HG03520 (cell line): Measurements from ENCODE around the gene ZNF180.
"Not testable (repeated sequence)": the region's sequence is repeated elsewhere in the genome, so short reads cannot be mapped to it uniquely, and the experiment has no call there.

Experiments used
- ATAC-seq: cut with Tn5 transposase; IDR thresholded peaks from one replicate; pipeline ENCODE4 v1.9.1; 2021; ENCODE audit warnings: mild to moderate bottlenecking, moderate library complexity; ENCODE audit not compliant: unreplicated experiment

The ZNF180 gene

DNA sequence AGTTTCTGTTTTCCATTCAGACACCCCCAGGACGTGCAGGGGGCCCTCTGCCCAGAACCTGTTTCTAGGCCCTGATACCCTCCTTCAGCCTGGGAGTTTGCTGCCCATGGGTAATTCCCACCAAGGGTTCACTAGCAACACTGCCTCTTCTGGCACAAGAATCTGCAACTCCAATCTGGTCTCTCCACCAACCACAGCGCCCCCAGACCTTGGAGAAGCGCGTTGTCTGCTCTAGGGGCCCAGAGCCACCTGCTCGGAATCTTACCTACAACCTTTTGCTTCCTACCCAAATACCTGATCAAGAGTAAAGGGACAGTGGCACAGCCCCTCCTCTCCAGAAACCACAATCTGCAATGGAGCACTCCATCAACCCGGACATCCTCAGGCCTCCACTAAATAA, 763 bp downstream of the ZNF180 start:
- no peak for ATAC-seq

DNA sequence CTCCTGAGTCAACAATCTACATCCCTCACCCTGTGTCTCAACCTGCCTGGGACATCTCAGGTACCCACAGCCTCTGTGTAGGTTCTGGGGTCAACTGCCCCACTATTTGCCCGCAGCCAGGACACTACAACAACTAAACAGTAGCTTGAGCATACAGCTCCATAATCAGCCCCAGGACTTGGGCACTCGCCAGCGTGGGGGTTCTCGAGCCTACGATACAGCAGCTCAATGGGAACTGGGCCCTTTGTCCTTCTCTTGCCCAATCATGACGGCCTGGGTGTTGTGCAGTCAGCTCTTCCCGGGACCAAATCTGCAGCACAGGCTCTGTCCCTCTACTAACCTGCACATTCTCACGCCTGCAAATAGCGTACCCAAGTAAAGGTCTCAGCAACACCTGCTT, 1.3 kb downstream of the ZNF180 start:
- no peak for ATAC-seq

GRCh38 chr19:44496711-44497110, 3.6 kb downstream of the ZNF180 start:
- no peak for ATAC-seq

DNA sequence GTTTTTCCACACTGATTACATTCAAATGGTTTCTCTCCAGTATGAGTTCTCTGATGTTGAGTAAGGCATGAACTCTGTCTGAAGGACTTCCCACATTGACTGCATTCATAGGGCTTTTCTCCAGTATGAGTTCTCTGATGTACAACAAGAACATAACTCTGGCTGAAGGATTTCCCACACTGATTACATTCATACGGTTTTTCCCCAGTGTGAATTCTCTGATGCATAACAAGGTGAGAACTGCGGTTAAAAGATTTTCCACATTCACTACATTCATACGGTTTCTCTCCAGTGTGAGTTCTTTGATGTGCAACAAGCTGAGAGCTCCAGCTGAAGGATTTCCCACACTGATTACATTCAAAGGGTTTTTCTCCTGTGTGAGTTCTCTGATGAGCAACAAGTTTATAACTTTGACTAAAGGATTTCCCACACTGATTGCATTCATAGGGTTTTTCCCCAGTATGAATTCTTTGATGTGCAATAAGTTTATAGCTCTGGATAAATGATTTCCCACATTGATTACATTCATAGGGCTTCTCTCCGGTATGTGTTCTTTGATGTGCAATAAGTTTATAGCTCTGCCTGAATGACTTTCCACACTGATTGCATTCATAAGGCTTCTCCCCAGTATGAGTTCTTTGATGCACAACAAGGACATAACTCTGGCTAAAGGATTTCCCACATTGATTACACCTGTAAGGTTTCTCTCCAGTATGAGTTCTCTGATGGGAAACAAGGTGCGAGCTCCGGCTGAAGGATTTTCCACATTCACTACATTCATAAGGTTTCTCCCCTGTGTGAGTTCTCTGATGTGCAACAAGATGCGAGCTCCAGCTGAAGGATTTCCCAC, 23.5 kb downstream of the ZNF180 start:
- no peak for ATAC-seq

GRCh38 chr19:44468730-44469129, 31.6 kb downstream of the ZNF180 start:
- ATAC-seq = not testable (repeated sequence)

- not testable (repeated sequence) for ATAC-seq
These were observed 37.6 kb downstream of the ZNF180 start for GRCh38 chr19:44462600-44463286.

GRCh38 chr19:44456016-44456415, 44.3 kb downstream of the ZNF180 start:
- not testable (repeated sequence) for ATAC-seq

- no peak for ATAC-seq
These were observed 45.2 kb downstream of the ZNF180 start for GRCh38 chr19:44455100-44455499.

DNA sequence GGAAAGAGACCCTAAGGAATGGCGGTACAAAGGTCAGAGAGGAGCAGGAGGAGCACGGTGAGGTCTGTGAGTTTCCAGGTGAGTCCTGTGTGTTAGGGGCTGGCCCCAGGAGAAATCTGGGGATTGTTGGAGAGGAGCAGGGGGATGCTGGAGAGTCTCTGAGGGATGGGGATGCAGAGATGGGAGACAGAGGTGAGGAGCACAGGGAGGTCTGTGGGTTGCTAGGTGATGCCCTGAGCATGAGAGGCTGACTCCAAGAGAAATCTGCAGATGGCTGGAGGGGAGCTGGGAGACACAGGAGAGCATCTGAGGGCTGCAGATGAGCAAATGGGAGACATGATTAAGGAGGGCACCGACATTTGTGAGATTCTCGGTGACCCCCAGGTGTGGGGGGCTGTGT, 48.0 kb downstream of the ZNF180 start:
- no peak for ATAC-seq

DNA sequence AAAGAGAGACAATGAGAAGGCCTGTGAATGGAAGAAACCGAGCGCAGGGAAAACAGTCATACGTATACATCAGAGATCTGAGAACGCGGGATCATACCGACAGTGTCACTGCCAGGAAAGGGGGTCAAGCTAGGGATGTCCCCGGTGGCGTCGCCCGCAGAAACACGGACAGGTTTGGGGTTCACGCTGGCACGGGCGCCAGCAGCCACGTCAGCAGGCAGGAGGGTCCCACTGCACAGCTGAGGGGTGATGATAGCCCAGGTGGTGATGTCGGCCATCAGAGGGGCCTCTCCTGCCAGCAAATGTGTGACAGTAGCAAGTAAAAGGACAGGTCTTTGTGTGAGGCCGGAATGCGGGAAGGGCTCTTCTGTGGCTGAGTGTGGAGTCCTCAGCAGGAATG, 48.6 kb downstream of the ZNF180 start:
- ATAC-seq = no peak

DNA sequence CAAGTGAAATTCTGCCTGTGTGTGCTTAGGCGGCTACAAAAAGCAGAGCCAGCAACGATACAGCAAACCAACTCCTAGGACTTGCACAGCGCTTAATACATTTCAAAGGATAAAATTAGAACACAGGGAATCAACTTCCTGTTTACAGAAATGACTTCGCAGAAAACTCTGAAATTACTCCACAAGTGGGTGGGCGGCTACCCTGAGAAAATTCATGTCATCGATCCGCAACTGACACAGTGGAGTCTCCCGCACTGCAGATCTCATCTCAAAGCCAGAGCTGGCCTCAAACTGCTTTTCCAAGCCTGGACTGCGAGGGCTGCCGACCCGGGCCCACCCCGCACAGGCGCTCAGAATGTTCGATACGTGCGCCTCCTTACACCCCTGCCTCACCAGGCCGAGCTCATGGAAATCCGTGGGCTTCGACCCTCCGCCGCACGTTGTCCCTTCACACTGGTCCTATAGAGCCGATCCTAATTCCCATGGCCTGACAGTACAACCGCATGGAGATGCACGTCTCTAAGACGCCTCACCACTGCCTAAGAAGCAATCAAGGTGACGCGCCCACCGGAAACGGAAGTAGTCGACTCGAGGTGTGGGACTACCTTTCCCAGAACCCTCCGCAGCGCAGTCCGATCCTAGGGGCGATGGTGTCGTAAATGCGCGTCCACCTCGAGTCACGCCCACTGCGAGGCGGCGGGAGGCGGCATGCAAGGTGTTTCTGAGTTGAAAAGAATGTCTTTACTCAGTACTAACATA, 52.2 kb downstream of the ZNF180 start, which contains the start of gene ZNF229:
TSS of gene ZNF229 (minus strand) at position 557 of the 759 bp plus-strand sequence. CDS start 5,625 bp downstream, outside the sequence.
- ATAC-seq = no peak

GRCh38 chr19:44438441-44438840, 61.9 kb downstream of the ZNF180 start:
- no peak for ATAC-seq

GRCh38 chr19:44435441-44435840, 64.9 kb downstream of the ZNF180 start:
- ATAC-seq = no peak

DNA sequence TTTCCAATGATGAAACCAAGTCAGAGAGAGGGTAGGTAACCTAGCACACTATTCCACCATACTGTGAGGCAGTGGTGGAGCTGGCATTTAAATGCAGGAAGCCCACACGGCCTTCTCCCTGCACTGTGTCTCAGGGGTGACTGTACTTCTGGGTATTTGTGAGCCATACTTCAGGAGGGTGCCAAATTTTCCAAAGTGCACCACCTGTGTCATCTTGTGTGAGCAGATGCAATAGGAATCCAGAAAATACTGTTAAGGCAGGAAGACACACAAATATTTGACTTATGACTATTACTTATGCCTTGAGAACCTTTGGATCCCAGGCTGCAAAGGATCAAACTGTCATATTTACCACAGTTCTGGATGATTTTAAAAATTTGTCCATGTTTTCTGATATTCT, 69.4 kb downstream of the ZNF180 start:
- no peak for ATAC-seq
